ENCODE results near the gene RPL23.

RPL23 gene

GRCh38 chr17:38870259-38871165, 17.0 kb upstream of the RPL23 start:
- no peak for DNase-seq (ENCODE audit: extremely low read depth, low read depth)
- TF ChIP-seq, protein P1, sequence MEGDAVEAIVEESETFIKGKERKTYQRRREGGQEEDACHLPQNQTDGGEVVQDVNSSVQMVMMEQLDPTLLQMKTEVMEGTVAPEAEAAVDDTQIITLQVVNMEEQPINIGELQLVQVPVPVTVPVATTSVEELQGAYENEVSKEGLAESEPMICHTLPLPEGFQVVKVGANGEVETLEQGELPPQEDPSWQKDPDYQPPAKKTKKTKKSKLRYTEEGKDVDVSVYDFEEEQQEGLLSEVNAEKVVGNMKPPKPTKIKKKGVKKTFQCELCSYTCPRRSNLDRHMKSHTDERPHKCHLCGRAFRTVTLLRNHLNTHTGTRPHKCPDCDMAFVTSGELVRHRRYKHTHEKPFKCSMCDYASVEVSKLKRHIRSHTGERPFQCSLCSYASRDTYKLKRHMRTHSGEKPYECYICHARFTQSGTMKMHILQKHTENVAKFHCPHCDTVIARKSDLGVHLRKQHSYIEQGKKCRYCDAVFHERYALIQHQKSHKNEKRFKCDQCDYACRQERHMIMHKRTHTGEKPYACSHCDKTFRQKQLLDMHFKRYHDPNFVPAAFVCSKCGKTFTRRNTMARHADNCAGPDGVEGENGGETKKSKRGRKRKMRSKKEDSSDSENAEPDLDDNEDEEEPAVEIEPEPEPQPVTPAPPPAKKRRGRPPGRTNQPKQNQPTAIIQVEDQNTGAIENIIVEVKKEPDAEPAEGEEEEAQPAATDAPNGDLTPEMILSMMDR (IDR thresholded peaks at IDR 0.05; ENCODE audit: low read depth, low read length): no peak; the same call in 1 of the 2 replicates

DNA sequence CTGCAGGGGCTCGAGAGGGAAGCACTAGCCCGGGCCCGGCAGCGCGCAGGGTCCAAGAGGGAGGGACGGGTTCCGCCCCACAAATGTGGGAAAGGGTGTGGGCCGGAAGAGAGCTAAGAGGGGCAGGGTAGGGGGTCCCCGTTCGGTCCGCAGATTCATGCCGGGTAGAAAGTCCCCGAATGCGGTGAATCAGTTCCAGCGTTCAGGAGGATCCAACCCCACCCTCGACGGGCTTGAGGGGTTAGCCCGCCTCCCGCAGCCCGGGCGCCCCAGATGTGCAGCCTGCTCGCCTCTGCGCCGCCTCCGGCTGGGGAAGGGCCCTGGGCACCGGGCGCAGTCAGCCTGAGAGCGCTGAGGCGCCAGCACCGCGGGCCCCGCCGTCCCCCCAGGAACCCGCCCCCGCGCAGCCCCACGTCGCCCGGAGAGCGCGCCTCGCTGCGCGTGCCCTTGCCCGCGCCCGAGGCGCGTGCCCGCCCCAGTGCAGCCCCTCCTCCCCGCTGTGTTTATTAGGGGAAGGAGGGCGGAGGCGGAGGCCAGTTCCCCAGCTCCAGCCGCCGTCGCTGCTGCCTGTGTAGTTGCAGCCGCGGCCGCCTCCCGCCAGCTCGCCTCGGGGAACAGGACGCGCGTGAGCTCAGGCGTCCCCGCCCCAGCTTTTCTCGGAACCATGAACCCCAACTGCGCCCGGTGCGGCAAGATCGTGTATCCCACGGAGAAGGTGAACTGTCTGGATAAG, 16.2 kb upstream of the RPL23 start, which contains the start of gene LASP1:
Gene LASP1, plus strand, starts transcription at position 533 of the 733 bp plus-strand sequence. Its CDS starts 132 bp downstream, at position 665.
- TF ChIP-seq, protein P1 (IDR thresholded peaks at IDR 0.05; ENCODE audit: low read depth, low read length): no peak
- peak; percentile 77 for DNase-seq (ENCODE audit: extremely low read depth, low read depth)

DNA sequence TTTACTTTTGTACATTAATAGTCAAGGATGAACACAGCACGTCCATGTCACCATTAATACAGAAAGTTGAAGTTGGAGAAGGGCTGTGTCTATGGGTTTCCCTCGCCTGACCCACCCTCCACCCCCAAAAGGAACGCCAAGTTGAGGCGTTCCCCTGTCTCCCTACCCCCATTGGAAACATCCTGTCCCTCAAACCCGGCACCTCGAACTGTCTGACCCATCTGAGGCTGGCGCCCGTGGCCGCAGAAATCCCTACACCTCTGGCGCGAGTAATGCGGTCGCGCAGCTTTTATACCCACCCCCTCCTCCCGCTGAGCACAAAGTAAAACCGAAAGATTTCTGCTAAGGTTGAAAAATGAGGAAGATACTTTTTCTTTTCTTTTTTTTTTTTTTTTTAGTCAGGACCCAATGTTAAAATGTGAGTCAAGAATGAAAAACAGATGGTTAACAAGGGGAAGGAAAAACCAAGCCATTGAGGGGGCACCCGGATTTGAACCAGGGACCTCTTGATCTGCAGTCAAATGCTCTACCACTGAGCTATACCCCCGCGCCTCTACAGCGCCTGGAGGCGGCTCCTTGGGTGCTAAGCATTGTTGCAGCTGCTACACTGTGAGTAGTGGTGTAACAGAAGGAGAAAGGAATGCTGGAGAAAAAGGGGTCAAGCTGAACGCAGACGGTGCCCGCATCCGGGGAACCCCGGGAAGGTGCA, 15.4 kb upstream of the RPL23 start:
- TF ChIP-seq, protein P1 (IDR thresholded peaks at IDR 0.05; ENCODE audit: low read depth, low read length): peak; percentile 30
- DNase-seq (ENCODE audit: extremely low read depth, low read depth): peak; percentile 84

- TF ChIP-seq, protein P1 (IDR thresholded peaks at IDR 0.05; ENCODE audit: low read depth, low read length): no peak
These were observed 14.7 kb upstream of the RPL23 start for GRCh38 chr17:38867968-38868816.

DNA sequence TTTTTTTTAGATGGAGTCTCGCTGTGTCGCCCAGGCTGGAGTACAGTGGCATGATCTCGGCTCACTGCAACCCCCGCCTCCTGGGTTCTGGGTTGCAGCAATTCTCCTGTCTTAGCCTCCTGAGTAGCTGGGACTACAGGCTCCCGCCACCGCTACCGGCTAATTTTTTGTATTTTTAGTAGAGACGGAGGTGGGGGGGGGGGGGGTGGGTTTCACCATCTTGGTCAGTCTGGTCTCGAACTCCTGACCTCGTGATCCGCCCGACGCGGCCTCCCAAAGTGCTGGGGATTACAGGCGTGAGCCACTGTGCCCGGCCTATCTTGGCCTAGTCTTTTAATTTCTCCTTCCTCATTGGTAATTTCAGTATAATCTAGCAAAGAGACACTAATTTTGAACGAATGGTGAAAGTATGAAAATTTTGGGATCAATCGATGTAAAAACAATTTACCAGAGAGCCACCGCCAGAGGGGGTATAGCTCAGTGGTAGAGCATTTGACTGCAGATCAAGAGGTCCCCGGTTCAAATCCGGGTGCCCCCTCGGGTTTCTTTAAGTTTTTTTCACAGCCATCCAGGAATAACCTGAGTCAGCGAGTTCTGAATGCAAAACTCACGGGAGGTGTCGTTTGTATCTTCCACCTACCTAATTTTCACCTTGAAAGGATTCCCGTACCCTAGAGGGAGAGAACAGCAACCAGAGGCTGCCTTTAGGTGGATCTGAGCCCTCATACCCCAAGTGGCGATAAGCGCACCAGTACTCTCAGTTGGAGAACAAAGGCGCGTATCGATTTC, 13.9 kb upstream of the RPL23 start:
- DNase-seq (ENCODE audit: extremely low read depth, low read depth): no peak
- TF ChIP-seq, protein P1 (IDR thresholded peaks at IDR 0.05; ENCODE audit: low read depth, low read length): peak; percentile 10

More at GRCh38 chr17:38867968-38868816, 14.7 kb upstream of the RPL23 start:
- no peak for DNase-seq (ENCODE audit: extremely low read depth, low read depth)

Data from AG09319 (cell line).